ENCODE results near the gene USP36. TPM values are rescaled to one million over a fixed set of nuclear protein-coding genes. Genes with fewer than 3 reads are reported as not detected.

The USP36 gene
- polyA plus RNA-seq, 3 donors, result 4.4 to 30.0 (median 6.1) TPM

DNA sequence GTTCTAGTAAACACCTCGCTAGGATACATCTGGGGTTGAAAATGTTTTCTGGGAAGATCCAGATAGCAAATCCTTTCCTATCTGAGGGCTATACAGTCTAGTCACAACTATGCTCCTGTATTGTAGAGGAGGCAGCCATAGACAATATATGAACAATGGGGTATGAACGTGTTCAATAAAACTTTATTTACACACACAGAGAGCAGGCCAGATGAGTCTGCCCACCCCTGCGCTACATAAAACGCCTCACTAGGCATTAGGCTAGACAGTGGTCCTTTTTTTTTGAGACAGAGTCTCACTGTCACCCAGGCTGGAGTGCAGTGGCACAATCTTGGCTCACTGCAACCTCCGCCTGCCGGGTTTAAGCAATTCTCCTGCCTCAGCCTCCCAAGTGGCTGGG lies 11.1 kb downstream of the USP36 start:
- TF ChIP-seq, protein P1, sequence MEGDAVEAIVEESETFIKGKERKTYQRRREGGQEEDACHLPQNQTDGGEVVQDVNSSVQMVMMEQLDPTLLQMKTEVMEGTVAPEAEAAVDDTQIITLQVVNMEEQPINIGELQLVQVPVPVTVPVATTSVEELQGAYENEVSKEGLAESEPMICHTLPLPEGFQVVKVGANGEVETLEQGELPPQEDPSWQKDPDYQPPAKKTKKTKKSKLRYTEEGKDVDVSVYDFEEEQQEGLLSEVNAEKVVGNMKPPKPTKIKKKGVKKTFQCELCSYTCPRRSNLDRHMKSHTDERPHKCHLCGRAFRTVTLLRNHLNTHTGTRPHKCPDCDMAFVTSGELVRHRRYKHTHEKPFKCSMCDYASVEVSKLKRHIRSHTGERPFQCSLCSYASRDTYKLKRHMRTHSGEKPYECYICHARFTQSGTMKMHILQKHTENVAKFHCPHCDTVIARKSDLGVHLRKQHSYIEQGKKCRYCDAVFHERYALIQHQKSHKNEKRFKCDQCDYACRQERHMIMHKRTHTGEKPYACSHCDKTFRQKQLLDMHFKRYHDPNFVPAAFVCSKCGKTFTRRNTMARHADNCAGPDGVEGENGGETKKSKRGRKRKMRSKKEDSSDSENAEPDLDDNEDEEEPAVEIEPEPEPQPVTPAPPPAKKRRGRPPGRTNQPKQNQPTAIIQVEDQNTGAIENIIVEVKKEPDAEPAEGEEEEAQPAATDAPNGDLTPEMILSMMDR (IDR thresholded peaks at IDR 0.05), result no peak
- Histone ChIP-seq H3K36me3 (replicated peaks in 1 of 2; ENCODE audit: control insufficient read depth in 1 of 2, insufficient read depth in 2 of 2, low read length in 2 of 2) (peaks cover 55 to 84% of the 10 kb centered on the region in 2 donors), H4K20me1 (ENCODE audit: insufficient read depth, low read length) (peaks cover 20% of the 10 kb centered on the region), H3K9ac (ENCODE audit: insufficient read depth, low read length, poor library complexity, severe bottlenecking) (no peak overlapping the region), H3K27me3 (ENCODE audit: control insufficient read depth in 2 of 2, insufficient read depth in 2 of 2, low read length in 2 of 2) (no peaks in the 10 kb centered on the region), H3K79me2 (ENCODE audit: insufficient read depth, low read length) (peaks cover 9% of the 10 kb centered on the region), H3K4me1 (ENCODE audit: control insufficient read depth in 1 of 2, insufficient read depth in 2 of 2, low read length in 2 of 2) (peaks cover 30 to 34% of the 10 kb centered on the region in 2 donors), H3K9me3 (replicated peaks in 1 of 2; ENCODE audit: control insufficient read depth in 1 of 2, insufficient read depth in 1 of 2, low read length in 2 of 2) (no peaks in the 10 kb centered on the region), H2AFZ (ENCODE audit: insufficient read depth, low read depth, low read length, poor library complexity, severe bottlenecking) (no peak overlapping the region), H3K4me3 (replicated peaks in 1 of 3; ENCODE audit: low read depth in 2 of 3, low read length in 3 of 3) (no peak overlapping the region), H3K27ac (ENCODE audit: low read depth in 1 of 2, low read length in 2 of 2) (no peak overlapping the region), H3K4me2 (replicated peaks; ENCODE audit: extremely low read depth, low read length, poor library complexity, severe bottlenecking) (no peak overlapping the region)
- H3K4me1 Mint-ChIP-seq, result peaks cover 35% of the 10 kb centered on the region
- peaks cover 80 to 91% of the 10 kb centered on the region in 2 donors for H3K36me3 Mint-ChIP-seq
- H3K27me3 Mint-ChIP-seq (ENCODE audit: low read depth in 3 of 3), result peaks cover 0 to 2% (median 0%) of the 10 kb centered on the region in 3 donors
- DNase-seq, result no peak
- intact Hi-C loops (cut with micrococcal nuclease), result loop anchor here in 1 of 2 donors (2.0 kb wide), 1 partner anchor 15 kb away; no protein-coding TSS in a partner anchor
- H3K27ac Mint-ChIP-seq, result no peak overlapping the region
- no peak overlapping the region for H3K4me3 Mint-ChIP-seq
- WGBS (ENCODE audit: insufficient coverage), result no CpG with 5 or more reads among the region's 6 CpGs
- peaks cover 0 to 2% (median 0%) of the 10 kb centered on the region in 7 donors for H3K9me3 Mint-ChIP-seq

DNA sequence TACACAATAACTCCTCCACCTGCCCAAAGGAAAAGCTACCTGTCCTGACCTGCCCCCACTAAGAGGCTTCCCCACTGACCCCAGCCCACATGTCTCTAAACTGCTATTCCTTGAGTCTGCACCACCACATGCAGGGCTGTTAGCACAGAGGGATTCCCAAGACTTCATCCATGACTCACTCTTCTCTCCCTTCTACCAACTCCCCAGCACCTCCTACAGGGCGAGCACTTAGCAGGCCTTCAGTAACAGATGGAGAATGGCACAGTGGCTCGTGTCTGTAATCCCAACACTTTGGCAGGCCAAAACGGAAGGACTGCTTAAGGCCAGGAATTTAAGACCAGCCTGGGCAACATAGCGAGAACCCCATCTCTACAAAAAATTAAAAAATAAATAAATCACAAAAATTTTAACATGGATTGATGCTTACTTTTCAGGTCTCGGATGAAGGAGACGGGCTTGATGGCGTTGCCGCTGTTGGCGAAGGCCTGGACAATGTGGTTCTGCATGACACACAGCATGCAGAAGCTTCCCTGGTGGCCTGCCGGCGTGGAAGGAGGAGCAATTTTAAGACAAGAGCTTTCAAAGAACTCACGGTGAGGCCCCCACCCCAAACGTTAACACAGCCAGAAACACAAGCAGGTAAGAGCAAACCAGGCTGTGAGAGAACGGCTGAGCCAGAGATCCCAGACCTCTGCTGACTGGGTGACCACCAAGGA lies 12.0 kb downstream of the USP36 start:
- no peaks in the 10 kb centered on the region for H3K27me3 ChIP-seq (ENCODE audit: control insufficient read depth in 2 of 2, insufficient read depth in 2 of 2, low read length in 2 of 2)
- over 99% methylated on average over 8 of the region's 14 CpGs for WGBS (ENCODE audit: insufficient coverage)
- H3K36me3 ChIP-seq (replicated peaks in 1 of 2; ENCODE audit: control insufficient read depth in 1 of 2, insufficient read depth in 2 of 2, low read length in 2 of 2), result peaks cover 57 to 84% of the 10 kb centered on the region in 2 donors
- Mint-ChIP-seq H3K4me1 (peaks cover 35% of the 10 kb centered on the region), H3K9me3 (peaks cover 0 to 2% (median 0%) of the 10 kb centered on the region in 7 donors), H3K27me3 (ENCODE audit: low read depth in 3 of 3) (peaks cover 0 to 2% (median 0%) of the 10 kb centered on the region in 3 donors), H3K4me3 (no peak overlapping the region), H3K36me3 (peaks cover 81 to 91% of the 10 kb centered on the region in 2 donors), H3K27ac (peak overlapping the region in 5 of 7 donors; percentile 5 to 91 (median 73))
- no peak overlapping the region for H2AFZ ChIP-seq (ENCODE audit: insufficient read depth, low read depth, low read length, poor library complexity, severe bottlenecking)
- no peak overlapping the region for H3K4me3 ChIP-seq (replicated peaks in 1 of 3; ENCODE audit: low read depth in 2 of 3, low read length in 3 of 3)
- intact Hi-C loops (cut with micrococcal nuclease), result loop anchor here in 1 of 2 donors (2.0 kb wide), 1 partner anchor 14 kb away; no protein-coding TSS in a partner anchor
- H3K4me1 ChIP-seq (ENCODE audit: control insufficient read depth in 1 of 2, insufficient read depth in 2 of 2, low read length in 2 of 2), result peaks cover 30 to 34% of the 10 kb centered on the region in 2 donors
- H3K9ac ChIP-seq (ENCODE audit: insufficient read depth, low read length, poor library complexity, severe bottlenecking), result no peak overlapping the region
- no peak overlapping the region for H3K4me2 ChIP-seq (replicated peaks; ENCODE audit: extremely low read depth, low read length, poor library complexity, severe bottlenecking)
- DNase-seq, result peak; percentile 19 to 72 (median 24)
- peaks cover 9% of the 10 kb centered on the region for H3K79me2 ChIP-seq (ENCODE audit: insufficient read depth, low read length)
- no peak overlapping the region for H3K27ac ChIP-seq (ENCODE audit: low read depth in 1 of 2, low read length in 2 of 2)
- TF ChIP-seq, protein P1 (IDR thresholded peaks at IDR 0.05), result peak; percentile 21
- no peaks in the 10 kb centered on the region for H3K9me3 ChIP-seq (replicated peaks in 1 of 2; ENCODE audit: control insufficient read depth in 1 of 2, insufficient read depth in 1 of 2, low read length in 2 of 2)
- H4K20me1 ChIP-seq (ENCODE audit: insufficient read depth, low read length), result peaks cover 26% of the 10 kb centered on the region

All from CD14-positive monocyte (primary cell).